Hepatocyte (in vitro differentiated cells): ENCODE results near the gene SYNGR1. TPM values are rescaled to one million over a fixed set of nuclear protein-coding genes. Genes with fewer than 3 reads are reported as not detected.

Source experiments
- DNase-seq: peaks from one replicate; pipeline ENCODE4 v3.0.0-alpha.2; 2016; ENCODE audit warnings: low spot score
- H2AFZ ChIP-seq: fragments of 200-600 bp; sonication (generic); 2 replicates; pipeline ENCODE4 v1.6.0; 2016; ENCODE audit warnings: antibody characterized with exemption, mild to moderate bottlenecking
- H3K27ac ChIP-seq: fragments of 200-600 bp; sonication (generic); 2 replicates; pipeline ENCODE4 v1.5.1; 2016; ENCODE audit warnings: mild to moderate bottlenecking
- H3K27me3 ChIP-seq: fragments of 200-600 bp; sonication (generic); 2 replicates; pipeline ENCODE4 v1.6.1; 2016
- H3K36me3 ChIP-seq: fragments of 200-600 bp; sonication (generic); replicated peaks from 2 replicates; pipeline ENCODE4 v1.5.1; 2016; ENCODE audit warnings: low read depth; ENCODE audit not compliant: insufficient read depth
- H3K4me1 ChIP-seq: fragments of 200-600 bp; sonication (generic); 2 replicates; pipeline ENCODE4 v1.5.1; 2016; ENCODE audit warnings: mild to moderate bottlenecking, moderate library complexity; ENCODE audit not compliant: insufficient read depth
- H3K4me2 ChIP-seq: fragments of 200-600 bp; sonication (generic); 2 replicates; pipeline ENCODE4 v1.6.0; 2016
- H3K4me3 ChIP-seq: fragments of 200-600 bp; sonication (generic); 2 replicates; pipeline ENCODE4 v1.5.1; 2016; ENCODE audit warnings: mild to moderate bottlenecking
- H3K79me2 ChIP-seq: fragments of 200-600 bp; sonication (generic); 2 replicates; pipeline ENCODE4 v1.6.0; 2017; ENCODE audit warnings: mild to moderate bottlenecking
- H3K9me2 ChIP-seq: fragments of 200-600 bp; sonication (generic); replicated peaks from 2 replicates; pipeline ENCODE4 v1.6.0; 2017; ENCODE audit warnings: mild to moderate bottlenecking; ENCODE audit not compliant: insufficient read depth
- H3K9me3 ChIP-seq: fragments of 200-600 bp; sonication (generic); 2 replicates; pipeline ENCODE4 v1.5.1; 2016; ENCODE audit warnings: low read depth, mild to moderate bottlenecking
- H4K20me1 ChIP-seq: fragments of 200-600 bp; sonication (generic); 2 replicates; pipeline ENCODE4 v1.6.0; 2016; ENCODE audit warnings: mild to moderate bottlenecking; ENCODE audit not compliant: insufficient read depth, poor library complexity, severe bottlenecking
- EZH2 ChIP-seq: fragments of 200-600 bp; sonication (generic); IDR thresholded peaks from 2 replicates; pipeline ENCODE4 v1.6.1; 2016; ENCODE audit warnings: antibody characterized with exemption, mild to moderate bottlenecking, borderline replicate concordance
- EZH2phosphoT487 ChIP-seq: fragments of 200-600 bp; sonication (generic); IDR thresholded peaks from one replicate; pipeline ENCODE4 v1.6.1; 2018; ENCODE audit warnings: antibody characterized with exemption, mild to moderate bottlenecking, low read depth, moderate library complexity; ENCODE audit not compliant: unreplicated experiment, severe bottlenecking
- WGBS: methylation state at CpG from one replicate; pipeline ENCODE4 v1.1.6; 2016; ENCODE audit warnings: low lambda C conversion rate; ENCODE audit errors: missing lambda C conversion rate; 5-methylcytosine and 5-hydroxymethylcytosine counted together
- polyA plus RNA-seq: library from polyadenylated mRNA; unstranded; fragments of >200 nt; fragmentation: Nextera tagmentation; extraction: Ambion mirVana; gene quantifications from 2 replicates; pipeline ENCODE4 v1.2.1, GENCODE V29; 2016
- total RNA-seq: library from RNA; depleted of rRNA; stranded (reverse); fragments of >200 nt; gene quantifications from 2 replicates; pipeline ENCODE4 v1.2.3, GENCODE V29; 2014
- TF ChIP-seq, protein P1 (sequence below): fragments of 200-600 bp; sonication (generic); IDR thresholded peaks from 2 replicates; pipeline ENCODE4 v1.5.1; 2016; ENCODE audit warnings: antibody characterized with exemption, mild to moderate bottlenecking; ENCODE audit not compliant: poor library complexity

Gene SYNGR1
- total and polyA plus RNA-seq, 2 experiments from 2014 or later: 23.1 to 58.8 TPM

DNA sequence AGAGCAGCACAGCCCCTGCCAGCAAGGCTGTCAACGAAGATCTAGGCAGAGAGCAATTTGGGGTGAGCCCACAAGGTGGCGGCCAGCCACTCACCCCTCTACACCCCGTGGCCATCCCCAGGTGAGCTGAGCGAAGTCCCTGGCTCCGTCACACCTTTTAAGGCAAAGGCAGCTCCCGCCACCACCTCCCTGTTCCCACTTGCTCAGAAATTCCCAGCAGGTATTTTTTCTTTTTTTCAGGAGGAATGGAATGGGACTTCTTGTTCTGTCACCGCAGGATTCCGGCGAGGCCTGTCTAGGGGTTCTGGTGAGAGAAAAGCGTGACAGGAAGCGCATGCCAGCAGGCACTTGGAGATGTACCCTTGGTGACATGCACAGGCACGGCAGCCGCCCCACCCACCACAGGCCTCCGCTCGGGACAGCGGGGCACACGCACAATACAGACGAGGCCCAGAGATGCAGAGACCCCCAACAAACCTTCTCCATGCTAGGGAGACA is 40.4 kb upstream of the SYNGR1 start:
- no peaks in the 10 kb centered on the region for H3K9me2 ChIP-seq
- H3K27ac ChIP-seq: peak overlapping the region; percentile 74
- H3K9me3 ChIP-seq: no peaks in the 10 kb centered on the region
- TF ChIP-seq EZH2phosphoT487: no peak
- no peak for TF ChIP-seq EZH2
- TF ChIP-seq, protein P1, sequence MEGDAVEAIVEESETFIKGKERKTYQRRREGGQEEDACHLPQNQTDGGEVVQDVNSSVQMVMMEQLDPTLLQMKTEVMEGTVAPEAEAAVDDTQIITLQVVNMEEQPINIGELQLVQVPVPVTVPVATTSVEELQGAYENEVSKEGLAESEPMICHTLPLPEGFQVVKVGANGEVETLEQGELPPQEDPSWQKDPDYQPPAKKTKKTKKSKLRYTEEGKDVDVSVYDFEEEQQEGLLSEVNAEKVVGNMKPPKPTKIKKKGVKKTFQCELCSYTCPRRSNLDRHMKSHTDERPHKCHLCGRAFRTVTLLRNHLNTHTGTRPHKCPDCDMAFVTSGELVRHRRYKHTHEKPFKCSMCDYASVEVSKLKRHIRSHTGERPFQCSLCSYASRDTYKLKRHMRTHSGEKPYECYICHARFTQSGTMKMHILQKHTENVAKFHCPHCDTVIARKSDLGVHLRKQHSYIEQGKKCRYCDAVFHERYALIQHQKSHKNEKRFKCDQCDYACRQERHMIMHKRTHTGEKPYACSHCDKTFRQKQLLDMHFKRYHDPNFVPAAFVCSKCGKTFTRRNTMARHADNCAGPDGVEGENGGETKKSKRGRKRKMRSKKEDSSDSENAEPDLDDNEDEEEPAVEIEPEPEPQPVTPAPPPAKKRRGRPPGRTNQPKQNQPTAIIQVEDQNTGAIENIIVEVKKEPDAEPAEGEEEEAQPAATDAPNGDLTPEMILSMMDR: no peak
- H3K4me3 ChIP-seq: no peak overlapping the region
- H2AFZ ChIP-seq: no peak overlapping the region
- peaks cover 34% of the 10 kb centered on the region for H4K20me1 ChIP-seq
- no peaks in the 10 kb centered on the region for H3K4me1 ChIP-seq
- peaks cover 8% of the 10 kb centered on the region for H3K79me2 ChIP-seq
- no peaks in the 10 kb centered on the region for H3K27me3 ChIP-seq
- WGBS: 73% methylated on average over 18 of the region's 18 CpGs
- no peaks in the 10 kb centered on the region for H3K36me3 ChIP-seq
- no peak for DNase-seq
- H3K4me2 ChIP-seq: peak overlapping the region; percentile 38

DNA sequence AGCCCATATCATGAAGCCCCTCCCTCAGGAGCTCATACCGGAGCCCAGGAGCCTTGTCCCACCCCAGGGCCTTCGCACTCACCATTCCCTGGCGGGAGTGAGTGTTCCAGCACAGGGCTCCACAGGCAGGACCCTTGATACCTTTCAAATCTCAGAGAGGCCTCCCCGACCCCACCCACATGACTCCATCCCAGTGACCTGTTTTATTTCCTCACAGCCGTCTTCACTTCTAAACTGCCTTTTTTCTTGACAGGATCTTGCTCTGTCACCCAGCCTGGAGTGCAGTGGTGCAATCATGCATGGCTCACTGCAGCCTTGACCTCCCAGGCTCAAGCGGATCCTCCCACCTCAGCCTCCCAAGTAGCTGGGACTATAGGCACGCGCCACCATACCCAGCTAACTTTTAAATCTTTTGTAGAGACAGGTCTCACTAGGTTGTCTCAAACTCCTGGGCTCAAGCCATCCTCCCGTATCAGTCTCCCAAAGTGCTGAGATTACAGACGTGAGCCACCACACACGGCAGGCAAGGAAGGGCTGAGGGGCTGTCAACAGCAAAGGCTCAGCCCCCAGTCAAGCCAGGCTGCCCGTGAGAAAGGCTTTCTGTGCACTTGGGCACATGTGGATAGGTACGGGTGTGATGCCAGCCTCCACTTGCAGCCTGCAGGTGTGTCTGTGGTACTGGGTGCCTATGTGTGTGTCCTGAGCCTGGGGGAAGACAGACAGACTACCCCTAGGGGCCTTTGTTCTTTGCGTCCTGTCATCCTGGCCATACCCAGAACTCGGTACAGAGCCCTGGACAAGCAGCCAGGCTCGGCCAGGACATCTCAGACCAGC is 39.7 kb upstream of the SYNGR1 start:
- Histone ChIP-seq H2AFZ (no peak overlapping the region), H3K27me3 (no peaks in the 10 kb centered on the region), H3K4me3 (no peak overlapping the region), H3K4me1 (peaks cover 2% of the 10 kb centered on the region), H3K36me3 (no peaks in the 10 kb centered on the region), H3K4me2 (no peak overlapping the region), H3K27ac (peak overlapping the region; percentile 74), H3K79me2 (peaks cover 15% of the 10 kb centered on the region), H3K9me3 (no peaks in the 10 kb centered on the region), H3K9me2 (no peaks in the 10 kb centered on the region), H4K20me1 (peaks cover 41% of the 10 kb centered on the region)
- 74% methylated on average over 16 of the region's 16 CpGs for WGBS
- TF ChIP-seq, protein P1: no peak
- TF ChIP-seq EZH2: no peak
- no peak for TF ChIP-seq EZH2phosphoT487
- no peak for DNase-seq

GRCh38 chr22:39311592-39312400 is 38.0 kb upstream of the SYNGR1 start:
- H3K9me2 ChIP-seq: no peaks in the 10 kb centered on the region
- H3K4me3 ChIP-seq: no peak overlapping the region
- H3K79me2 ChIP-seq: peaks cover 28% of the 10 kb centered on the region
- no peak overlapping the region for H3K4me2 ChIP-seq
- no peaks in the 10 kb centered on the region for H3K36me3 ChIP-seq
- TF ChIP-seq, protein P1: no peak
- TF ChIP-seq EZH2 (no peak), EZH2phosphoT487 (no peak)
- H4K20me1 ChIP-seq: peaks cover 57% of the 10 kb centered on the region
- H2AFZ ChIP-seq: no peak overlapping the region
- peaks cover 17% of the 10 kb centered on the region for H3K4me1 ChIP-seq
- no peak overlapping the region for H3K27ac ChIP-seq
- no peaks in the 10 kb centered on the region for H3K9me3 ChIP-seq
- no peaks in the 10 kb centered on the region for H3K27me3 ChIP-seq
- DNase-seq: no peak
- WGBS: 90% methylated on average over 19 of the region's 19 CpGs
